HL-60 (cell line): ENCODE results near the gene TMEM63B.

Experiments used
- DNase-seq, 2 experiments: peaks; one replicate each; pipeline ENCODE4 v3.0.0-alpha.2; 2010 to 2020; ENCODE audit warnings: low read depth in 1 of 2, low spot score in 1 of 2
- H3K27ac ChIP-seq: fragments of 250-450 bp; sonication (Bioruptor Pico); replicated peaks from 2 replicates; pipeline ENCODE4 v1.5.1; 2020; ENCODE audit warnings: mild to moderate bottlenecking, moderate library complexity
- H3K27me3 ChIP-seq: fragments of 250-450 bp; sonication (Bioruptor Pico); 2 replicates; pipeline ENCODE4 v1.5.1; 2021; ENCODE audit warnings: mild to moderate bottlenecking, moderate library complexity; ENCODE audit not compliant: insufficient read depth, poor library complexity, severe bottlenecking
- H3K4me3 ChIP-seq: replicated peaks from 2 replicates; pipeline ENCODE4 v1.5.1; 2011; ENCODE audit warnings: mild to moderate bottlenecking, control low read depth, low read length; ENCODE audit not compliant: insufficient read depth
- CTCF ChIP-seq: IDR thresholded peaks from one replicate; pipeline ENCODE4 v1.5.1; 2011; ENCODE audit warnings: low read length, control low read depth, inconsistent platforms; ENCODE audit not compliant: insufficient read depth
- GABPA ChIP-seq: IDR thresholded peaks from 2 replicates; pipeline ENCODE4 v1.6.1; 2012; ENCODE audit warnings: low read depth
- POLR2AphosphoS5 ChIP-seq: IDR thresholded peaks from 2 replicates; pipeline ENCODE4 v1.6.1; 2012; ENCODE audit warnings: low read depth
- REST ChIP-seq: IDR thresholded peaks from 2 replicates; pipeline ENCODE4 v1.6.1; 2012; ENCODE audit warnings: low read depth; ENCODE audit not compliant: insufficient replicate concordance
- SPI1 ChIP-seq: IDR thresholded peaks from 2 replicates; pipeline ENCODE4 v1.6.1; 2012; ENCODE audit warnings: low read depth, mild to moderate bottlenecking, borderline replicate concordance
- long read RNA-seq: library from polyadenylated mRNA; unstranded; transcript quantifications from one replicate; pipeline ENCODE4 v2.0.0, GENCODE V29; 2020

TMEM63B gene
- long read RNA-seq, partial matches to known transcripts, result 1 of 4 reads
- long read RNA-seq, other reads (novel, unspliced or antisense), result 3 of 4 reads

GRCh38 chr6:44127186-44128019 lies at the start of gene TMEM63B, which contains the start of gene MRPL14:
Gene TMEM63B, plus strand, starts transcription at chr6:44127554. Its CDS starts 7,031 bp downstream, at chr6:44134585.
Gene MRPL14, minus strand, starts transcription at chr6:44127452. Its CDS starts 10,841 bp downstream, at chr6:44116611.
- TF ChIP-seq REST (no peak), POLR2AphosphoS5 (peak; percentile 86), GABPA (no peak), SPI1 (no peak)
- Histone ChIP-seq H3K27me3 (no peaks in the 10 kb centered on the region), H3K27ac (peak within 1 kb of the TSS; percentile 82), H3K4me3 (peak within 1 kb of the TSS; percentile 88)
- DNase-seq, result peak; percentile 77 to 78

GRCh38 chr6:44078219-44078826 lies 49.0 kb upstream of the TMEM63B start:
- Histone ChIP-seq H3K4me3 (no peak overlapping the region), H3K27me3 (no peaks in the 10 kb centered on the region), H3K27ac (no peak overlapping the region)
- no peak for DNase-seq
- no peak for TF ChIP-seq SPI1
- TF ChIP-seq REST, result no peak
- no peak for TF ChIP-seq POLR2AphosphoS5
- TF ChIP-seq CTCF, result no peak
- TF ChIP-seq GABPA, result no peak

- Histone ChIP-seq H3K27ac (no peak overlapping the region), H3K27me3 (no peaks in the 10 kb centered on the region), H3K4me3 (no peak overlapping the region)
- peak; percentile 60 to 78 for DNase-seq
- TF ChIP-seq REST, result no peak
- no peak for TF ChIP-seq POLR2AphosphoS5
- no peak for TF ChIP-seq SPI1
- peak; percentile 89 for TF ChIP-seq CTCF
- no peak for TF ChIP-seq GABPA
These were observed 48.3 kb upstream of the TMEM63B start for GRCh38 chr6:44078827-44079671.
